ENCODE measurements around the gene CD36.

Gene CD36

DNA sequence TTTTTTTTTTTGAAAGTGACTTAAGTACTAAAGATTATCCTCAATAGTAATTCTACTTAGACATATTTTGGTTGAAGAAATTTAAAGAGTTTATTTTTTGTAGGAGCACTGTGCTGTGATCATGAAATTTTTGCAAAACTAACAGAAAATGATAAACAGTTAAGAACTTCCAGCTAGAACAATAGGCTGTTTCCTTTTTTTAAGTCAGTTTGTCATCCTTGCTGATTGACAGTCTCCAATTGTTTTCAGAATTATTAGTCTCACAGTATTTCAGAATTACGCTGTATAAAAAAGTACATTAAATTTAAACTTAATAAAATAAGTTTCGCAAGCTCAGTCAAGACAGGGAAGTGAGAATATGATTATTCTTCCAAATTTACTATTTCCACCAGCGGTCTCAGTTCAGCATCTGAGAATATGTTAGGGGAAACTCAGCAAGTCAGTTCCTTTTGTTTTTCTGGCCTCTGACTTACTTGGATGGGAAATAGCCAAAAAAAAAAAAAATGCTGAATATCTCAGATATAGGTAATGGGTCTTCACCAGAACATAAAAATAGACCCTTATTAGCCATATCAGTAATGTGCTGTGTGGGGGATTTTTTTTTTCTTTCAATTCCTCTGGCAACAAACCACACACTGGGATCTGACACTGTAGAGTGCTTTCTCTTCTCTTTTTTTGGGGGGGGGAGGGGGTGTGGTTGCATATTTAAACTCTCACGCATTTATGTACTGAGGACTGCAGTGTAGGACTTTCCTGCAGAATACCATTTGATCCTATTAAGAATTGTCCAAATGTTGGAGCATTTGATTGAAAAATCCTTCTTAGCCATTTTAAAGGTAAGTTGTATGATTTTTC is at the start of gene CD36:
Gene CD36 (plus strand): TSS at position 732 of the 855 bp plus-strand sequence. CDS start 8,099 bp downstream, outside the sequence.
- no peak for DNase-seq (ENCODE audit: low spot score)

DNA sequence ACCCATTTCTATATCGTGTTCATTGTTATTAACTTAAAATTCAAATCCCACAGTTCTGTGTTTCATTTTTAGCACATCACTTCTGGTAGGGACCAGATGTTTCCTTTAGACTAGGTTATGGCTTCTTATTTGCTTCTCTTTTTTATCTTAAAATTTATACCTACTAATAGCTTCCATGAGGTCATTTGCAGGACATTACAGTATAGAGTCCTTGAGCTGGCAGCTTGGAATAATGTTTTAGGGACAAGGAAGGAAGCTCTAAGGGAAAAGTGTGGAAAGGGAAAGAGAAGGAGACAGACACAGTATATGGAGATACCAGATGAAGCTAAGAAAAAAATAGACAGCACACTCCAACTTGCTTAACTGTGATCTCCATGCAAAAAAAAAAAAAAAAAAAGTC is 48.8 kb upstream of the CD36 start:
- no peak for DNase-seq (ENCODE audit: low spot score)

DNA sequence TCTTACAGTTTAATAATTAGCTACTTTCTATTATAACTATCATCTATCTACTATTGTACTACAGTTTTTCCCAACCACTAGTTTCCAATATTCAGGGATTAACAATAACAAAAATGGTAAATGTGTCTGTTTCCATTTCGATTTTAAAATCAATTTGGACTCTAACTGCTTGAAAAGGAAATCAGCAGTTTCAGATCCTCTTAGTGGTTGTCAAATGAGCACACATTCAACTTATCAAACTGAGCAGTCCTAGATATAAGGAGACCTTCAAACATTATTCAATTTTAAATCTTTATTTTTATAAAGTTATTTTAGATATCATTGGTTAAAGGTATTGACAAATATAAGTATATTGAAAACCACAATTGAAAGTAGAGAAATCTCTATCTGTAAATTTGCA is 46.8 kb upstream of the CD36 start:
- DNase-seq (ENCODE audit: low spot score), result no peak

DNA sequence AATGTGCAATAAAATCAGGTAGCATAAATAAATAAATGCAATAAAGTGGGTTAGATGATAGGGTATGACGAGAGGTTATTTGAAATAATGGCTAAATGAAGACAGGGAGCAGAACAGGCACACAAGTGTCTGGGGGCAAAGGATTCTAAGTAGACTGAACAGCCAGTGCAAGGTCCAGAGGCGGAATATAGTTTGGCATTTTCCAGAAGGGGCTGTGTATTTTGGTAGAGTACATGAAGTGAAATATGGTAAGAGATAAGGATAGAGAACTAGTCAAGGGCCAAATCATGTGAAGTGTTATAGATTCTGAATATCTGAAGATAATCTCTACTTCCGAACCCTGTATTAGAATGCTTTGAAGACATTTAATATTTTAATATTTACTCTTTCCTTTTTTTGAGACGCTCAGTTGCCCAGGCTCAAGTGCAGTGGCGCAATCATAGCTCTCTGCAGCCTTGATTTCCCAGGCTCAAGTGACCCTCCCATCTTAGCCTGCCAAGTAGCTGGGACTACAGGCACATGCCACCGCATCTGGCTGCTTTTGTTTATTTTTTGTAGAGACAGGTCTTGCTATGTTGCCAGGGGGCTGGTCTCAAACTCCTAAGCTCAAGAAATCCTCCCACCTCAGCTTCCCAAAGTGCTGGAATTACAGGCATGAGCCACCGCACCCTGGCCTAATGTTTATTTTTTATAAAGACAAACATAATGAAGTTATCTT is 44.4 kb upstream of the CD36 start:
- DNase-seq (ENCODE audit: low spot score), result no peak

DNA sequence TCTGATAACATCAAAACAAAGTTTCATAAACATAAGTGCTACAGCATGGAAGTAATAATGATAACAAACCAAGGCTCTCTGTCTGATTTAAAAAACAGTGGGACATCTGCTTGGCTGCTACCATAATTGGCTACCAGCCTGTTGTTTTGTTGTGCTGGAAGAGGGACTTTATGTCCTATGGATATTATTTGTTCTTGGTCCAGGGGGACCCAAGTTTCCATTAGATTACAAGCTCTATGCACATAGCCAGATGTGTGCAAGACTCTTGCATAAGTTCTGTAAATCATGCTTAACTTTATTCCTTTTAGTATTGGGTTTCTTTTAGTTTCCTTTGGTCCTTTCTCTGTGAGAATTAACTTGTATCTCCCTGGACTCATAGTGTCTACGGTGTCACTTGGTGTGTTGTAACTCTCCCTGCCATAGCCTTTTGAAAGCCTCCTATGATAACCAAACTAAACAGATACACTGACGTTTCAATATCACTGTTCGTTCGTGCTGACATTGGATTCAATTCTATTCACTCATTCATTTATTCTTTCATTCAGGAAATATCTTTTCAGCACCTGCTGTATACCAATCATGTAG is 41.4 kb upstream of the CD36 start:
- DNase-seq (ENCODE audit: low spot score), result no peak

DNA sequence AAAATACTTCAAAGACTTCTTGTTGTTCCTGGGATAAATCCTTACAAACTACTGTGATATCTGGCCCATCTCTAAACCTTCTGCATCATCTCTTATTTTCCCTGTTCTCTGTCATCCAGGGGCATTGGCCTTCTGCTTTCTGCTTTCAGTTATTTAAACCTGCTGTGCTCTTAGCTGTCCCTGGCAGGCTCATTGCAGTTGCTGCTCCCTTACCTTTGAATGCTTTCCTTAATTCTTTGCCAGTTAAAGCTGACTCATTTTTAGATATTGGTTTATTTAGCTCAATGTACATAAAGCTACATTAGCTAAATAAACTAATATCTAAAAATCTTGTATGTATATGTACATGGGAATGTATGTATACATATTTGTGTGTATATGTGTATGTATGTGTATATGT is 40.6 kb upstream of the CD36 start:
- DNase-seq (ENCODE audit: low spot score), result no peak

DNA sequence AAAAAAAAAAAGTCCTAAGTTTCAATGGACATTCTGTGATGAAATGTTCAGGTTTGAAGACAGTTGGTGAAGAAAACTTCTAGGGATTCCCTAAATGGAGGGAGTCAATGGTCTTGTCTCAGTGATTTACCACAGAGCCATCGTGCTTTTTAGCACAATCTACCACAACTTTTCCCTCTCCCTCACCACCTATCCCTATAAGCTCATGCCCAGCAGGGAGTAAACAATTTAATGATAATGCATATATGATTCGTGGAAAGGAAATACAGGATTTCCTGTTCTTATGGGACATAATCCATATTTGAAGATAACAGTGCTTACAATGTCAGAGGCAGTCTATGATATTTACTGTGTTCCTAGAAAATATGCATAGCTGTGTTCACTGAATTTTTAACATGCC is 38.4 kb upstream of the CD36 start:
- DNase-seq (ENCODE audit: low spot score), result no peak

DNA sequence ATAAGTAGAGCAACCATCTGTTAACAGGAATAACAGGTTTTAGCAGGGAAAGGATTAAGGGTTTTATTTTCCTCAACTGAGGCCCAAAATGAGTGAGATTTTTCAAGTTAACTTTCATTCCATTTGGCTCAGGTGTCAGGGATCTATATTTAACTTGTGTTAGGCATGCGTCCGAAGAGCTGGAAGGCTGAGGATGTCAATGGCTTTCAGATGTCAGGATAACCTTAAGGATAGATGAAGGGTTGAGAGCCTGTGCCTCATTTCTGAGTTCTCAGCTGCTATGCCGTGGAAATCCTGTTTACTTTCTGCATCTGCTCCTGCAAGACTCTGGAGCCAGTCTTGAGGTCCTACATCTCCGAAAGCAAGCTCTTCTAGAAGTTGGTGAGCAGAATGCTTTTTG is 36.4 kb upstream of the CD36 start:
- no peak for DNase-seq (ENCODE audit: low spot score)

DNA sequence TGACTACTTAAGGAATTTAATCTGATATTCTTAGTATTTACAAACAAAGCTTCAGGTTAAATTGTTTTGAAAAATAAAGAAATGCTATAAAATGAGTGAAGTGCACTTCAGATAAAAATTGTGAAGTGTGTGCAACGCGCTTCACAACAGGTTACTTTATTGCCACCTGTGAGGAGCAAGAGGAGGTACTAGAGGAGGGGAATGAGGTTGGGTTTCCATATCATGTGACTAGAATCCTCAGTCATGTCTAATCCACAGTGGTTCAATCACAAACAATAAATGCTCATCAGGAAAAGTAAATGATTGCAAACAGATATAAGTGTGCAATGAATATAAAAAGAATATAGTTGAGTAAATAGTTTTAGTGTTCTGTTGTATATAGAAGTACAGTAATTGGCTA is 34.5 kb upstream of the CD36 start:
- no peak for DNase-seq (ENCODE audit: low spot score)

DNA sequence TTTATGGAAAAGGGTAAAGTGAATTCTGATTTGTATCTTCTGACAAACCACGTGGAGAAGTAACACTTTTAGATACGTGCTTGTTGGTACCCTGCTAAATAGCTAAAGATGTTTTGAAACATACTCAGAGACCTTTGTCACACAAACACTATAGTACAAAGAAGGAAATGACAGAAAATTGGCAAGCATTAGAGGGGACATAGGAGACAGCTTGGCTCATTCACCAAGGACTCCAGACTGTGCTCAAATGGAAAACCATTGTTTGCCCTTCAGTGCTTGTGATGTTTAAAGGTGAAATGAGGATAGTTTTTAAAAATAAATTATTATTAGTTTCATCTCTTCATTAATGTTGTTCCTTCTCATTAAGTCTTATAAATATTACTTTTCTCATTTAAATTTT is 34.0 kb upstream of the CD36 start:
- DNase-seq (ENCODE audit: low spot score), result no peak

DNA sequence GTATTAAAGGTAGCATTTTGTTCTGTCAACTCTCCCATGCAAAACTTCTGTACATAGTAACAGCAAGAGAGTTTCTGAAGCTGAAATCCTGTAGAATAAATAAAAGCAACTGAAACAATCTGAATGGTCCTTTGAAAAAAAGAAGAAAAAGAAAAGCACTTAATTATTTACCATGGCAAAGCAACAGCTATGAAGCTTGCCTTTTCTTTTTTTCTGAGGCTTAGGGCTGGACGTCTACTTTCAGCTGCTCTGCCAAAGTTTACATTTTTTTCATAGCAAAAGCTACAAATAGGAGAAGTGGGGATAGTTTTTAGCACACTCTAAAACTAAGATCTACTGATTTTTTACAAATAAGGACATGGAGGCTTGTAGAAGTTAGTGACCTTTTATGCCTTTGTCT is 31.3 kb upstream of the CD36 start:
- no peak for DNase-seq (ENCODE audit: low spot score)

DNA sequence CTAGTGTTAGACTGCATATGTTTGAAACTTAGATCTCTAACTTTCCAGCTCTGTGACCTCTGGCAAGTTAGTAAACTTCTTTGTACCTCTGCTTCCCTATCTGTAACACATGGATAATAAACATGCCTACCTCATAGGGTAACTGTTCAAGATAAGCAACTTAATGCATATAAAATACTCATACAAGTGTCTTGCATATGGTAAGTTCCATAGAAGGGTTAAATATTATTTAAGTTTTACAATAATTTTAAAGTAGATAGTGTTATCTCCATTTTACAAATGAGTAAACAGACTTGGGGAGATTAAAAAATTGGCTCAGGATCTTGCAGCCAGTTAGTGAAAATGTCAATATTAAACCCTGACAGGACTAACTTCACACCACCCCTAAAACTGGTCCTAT is 30.1 kb upstream of the CD36 start:
- DNase-seq (ENCODE audit: low spot score), result no peak

DNA sequence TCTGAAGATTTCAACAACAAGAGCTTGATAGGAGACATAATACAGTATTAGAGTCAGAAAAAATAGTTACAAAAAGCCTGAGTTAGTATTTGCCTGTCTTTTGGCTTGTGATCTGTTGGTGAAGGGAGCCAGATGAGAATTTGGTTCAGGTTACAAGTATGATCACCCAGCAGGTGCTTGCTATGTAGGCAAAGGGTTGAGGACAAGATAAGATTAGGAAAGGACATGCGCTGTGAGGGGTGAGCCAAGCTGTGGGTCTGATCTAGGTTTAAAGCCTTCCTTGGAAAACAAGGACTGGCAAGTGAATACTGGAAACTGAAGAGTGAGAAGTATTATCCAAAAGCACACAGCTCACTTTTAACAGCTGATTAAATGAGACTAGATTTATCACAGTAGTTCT is 28.7 kb upstream of the CD36 start:
- no peak for DNase-seq (ENCODE audit: low spot score)

DNA sequence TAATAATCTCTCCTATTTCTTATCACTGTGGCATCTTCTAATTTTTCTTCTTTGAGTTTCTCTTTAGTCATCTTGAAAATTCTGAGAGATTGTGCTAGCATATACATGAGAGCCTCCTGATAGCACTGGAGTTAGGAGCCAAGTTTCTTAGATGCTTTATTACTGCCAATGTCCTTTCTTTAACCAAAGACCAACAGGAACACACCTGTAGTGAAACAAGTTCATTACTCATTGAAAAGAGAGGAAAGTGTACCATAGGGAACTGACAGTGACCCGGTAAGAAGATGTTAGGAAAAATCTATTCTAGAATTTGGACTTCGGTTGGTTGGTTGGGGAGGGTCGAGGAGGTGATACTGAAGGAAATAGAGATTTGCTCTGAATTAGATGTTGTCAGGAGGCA is 27.1 kb upstream of the CD36 start:
- no peak for DNase-seq (ENCODE audit: low spot score)

DNA sequence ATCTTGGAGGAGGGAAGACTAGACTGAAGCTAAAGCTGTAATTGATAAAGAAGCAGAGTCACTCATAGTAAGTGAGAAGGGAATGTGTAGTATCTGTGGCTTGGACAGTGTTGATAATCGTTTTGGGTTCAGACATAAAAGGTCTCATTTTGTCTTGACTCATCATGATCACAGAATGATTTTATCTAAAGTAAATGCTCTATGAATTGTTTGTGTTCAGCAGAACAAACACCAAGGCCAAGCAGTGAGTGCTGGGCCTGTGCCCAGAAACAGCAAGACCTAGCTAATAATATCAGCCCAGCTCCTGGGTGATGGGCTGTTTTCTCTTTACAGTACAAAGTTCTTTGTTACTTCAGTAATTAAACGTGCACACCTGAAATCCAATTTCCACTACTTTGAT is 26.7 kb upstream of the CD36 start:
- DNase-seq (ENCODE audit: low spot score), result no peak

DNA sequence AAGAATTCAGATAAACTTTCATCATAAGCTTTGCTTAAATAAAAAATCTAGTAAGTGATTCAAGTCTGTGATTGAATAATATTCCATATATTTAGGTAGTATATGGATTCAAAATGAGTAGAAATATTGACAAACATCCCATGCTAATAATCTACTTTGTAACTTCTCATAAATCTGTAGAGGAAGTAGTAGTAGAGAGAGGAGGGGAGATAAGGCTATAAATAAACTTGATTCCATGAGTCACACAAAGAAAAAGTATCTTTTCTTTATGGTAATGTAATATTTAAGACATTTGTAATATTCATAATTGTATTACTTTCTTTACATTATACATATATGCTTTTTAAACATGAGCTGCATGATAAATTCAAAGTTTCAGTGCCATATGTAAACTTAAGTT is 25.6 kb upstream of the CD36 start:
- DNase-seq (ENCODE audit: low spot score), result no peak

DNA sequence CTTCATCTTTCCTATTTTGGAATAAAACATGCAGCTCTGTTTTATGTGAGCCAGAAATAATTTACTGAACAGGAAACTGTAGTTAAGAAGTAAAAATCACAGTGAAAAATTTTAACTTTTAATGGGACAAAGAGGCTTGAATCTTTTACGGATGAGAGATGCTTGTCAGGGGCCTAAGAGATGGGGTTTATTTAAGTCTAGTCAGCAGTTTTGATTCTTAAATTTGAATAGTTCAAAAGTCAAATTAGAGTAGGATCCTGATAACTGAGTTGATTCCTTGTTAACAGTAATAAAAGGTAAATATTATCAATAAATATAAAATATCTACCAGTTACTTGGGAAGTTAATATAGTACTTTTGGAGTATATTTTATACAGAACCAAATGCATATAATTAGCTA is 24.9 kb upstream of the CD36 start:
- DNase-seq (ENCODE audit: low spot score), result no peak

DNA sequence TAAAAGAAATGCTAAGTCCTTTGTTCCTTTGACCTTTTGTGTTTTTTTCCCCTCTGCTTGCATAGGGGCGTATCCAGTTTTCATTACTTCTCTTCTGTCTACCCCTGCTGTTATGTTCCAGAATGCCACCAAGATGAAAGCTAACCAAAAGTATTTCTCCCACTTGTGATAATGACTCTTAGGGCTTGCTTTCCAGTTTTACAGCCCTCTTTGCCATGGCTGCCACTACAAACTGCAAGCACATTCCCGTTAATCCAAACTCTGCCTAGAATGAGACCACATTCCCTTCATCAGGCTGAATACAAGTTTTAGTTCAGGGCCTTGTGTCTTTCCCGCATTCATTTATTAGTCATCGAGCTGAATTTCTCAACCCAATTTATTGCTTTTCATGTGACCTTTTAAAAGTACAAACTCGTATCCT is 23.6 kb upstream of the CD36 start:
- peak; percentile 49 for DNase-seq (ENCODE audit: low spot score)

DNA sequence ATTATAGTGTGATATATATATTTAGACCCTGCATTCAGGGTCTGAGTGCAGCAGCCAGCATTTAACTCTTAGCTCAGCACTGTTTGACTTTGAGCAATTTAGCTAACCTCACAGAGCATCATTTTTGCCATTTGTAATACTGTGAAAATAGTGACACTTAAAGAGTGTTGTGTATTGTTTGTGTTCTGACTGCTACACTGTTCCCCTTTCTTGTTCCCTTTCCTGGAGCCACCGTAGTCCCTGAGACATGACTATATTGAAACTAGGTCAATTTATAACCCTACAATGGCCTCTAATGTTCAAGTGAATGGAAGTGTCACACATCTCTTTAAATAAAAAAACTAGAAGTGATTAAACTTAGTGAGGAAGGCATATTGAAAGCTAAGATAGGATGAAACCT is 20.3 kb upstream of the CD36 start:
- no peak for DNase-seq (ENCODE audit: low spot score)

DNA sequence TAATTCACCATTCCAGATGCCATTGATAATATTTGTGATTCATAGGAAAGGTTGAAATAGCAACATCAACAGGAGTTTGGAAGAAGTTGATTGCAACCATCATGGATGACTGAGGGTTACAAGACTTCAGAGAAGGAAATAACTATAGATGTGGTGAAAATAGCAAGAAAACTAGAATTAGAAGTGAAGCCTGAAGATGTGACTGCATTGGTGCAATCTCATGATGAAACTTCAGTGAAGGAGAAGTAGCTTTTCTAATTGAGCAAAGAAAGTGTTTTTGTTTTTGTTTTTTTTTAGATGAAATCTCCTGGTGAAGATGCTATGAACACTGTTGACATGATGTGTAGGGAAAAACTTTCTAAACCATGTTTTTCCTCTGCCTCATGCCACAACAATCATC is 18.7 kb upstream of the CD36 start:
- no peak for DNase-seq (ENCODE audit: low spot score)

DNA sequence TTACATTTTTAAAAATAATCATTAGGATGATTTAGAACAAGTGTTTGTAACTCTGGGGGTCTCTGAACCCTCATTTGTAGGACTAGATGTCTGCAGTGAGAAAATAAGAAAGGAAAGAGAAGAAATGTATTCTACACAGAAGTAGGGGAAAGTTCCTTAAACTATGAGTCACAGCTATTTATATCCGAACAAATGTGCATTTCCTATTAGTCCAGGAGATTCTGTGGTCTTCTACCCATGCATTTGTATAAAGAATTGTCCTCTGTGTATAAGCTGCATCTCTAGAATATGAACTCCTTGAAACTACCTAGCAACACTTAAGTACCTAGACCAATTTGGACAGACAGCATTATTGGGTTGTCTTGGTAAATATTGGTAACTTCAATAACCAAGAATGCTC is 15.9 kb upstream of the CD36 start:
- DNase-seq (ENCODE audit: low spot score), result peak; percentile 14

DNA sequence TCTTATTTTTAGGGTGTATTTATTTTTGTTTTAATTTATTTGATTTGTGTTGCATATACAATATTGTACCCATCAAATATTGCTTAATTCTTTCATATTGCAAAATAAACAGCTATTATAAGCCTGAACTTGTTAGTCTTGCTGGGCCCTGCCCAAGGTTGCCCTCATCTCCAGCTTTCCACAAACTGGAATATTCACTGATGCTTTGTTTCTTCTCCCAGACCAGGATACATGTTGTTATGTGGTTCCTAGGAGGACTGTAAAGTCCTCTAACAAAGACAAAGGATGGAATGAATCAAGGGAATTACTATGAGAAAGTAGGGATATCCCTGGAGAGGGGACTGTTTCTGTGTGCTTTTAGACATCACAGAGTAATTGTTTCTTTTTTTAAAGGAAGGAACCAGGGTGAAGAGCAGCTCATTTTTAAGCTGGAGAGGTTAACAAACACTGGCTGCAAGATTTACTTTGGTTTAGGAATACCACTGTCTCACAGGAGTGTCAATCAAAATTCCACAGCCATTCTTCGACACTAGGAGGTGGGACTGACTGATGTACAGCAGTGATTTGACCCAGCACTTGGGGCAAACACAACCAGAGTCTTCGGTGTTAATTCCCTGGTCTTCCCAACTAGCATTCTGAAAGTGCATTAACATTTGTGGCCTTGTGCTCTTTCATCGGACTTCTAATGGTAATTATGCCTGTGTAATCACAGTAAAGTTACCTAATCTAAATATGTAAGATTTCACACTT is 14.8 kb upstream of the CD36 start:
- DNase-seq (ENCODE audit: low spot score), result no peak

DNA sequence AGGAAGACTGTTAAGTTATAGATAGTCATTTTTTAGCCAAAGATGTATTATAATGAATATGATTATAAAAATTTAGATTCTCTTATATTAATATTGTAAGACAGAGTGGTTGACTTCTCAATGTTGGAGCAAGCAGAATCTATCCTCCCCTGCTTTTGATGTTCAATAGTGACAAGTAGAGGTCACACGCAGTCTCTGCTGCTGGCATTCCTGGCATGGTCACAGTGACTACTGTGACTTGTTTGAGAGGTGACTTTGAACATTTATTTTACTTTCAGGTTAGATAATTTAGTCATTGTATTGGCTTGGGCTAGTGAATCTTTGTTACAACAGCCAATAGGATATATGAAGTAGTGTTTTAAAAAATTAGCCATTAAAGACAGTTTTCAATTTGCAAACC is 13.7 kb upstream of the CD36 start:
- no peak for DNase-seq (ENCODE audit: low spot score)
